GM10266 (cell line): ENCODE measurements around the gene LRRTM4.

ENCODE experiments used
- DNase-seq: peaks from one replicate; pipeline ENCODE4 v3.0.0; 2012; ENCODE audit errors: extremely low spot score
- TF ChIP-seq, protein P1 (sequence below): IDR thresholded peaks from 2 replicates; pipeline ENCODE4 v1.5.1; 2012; ENCODE audit warnings: mild to moderate bottlenecking, low read depth; ENCODE audit not compliant: control insufficient read depth, insufficient read depth; ENCODE audit errors: missing control alignments

LRRTM4 gene

DNA sequence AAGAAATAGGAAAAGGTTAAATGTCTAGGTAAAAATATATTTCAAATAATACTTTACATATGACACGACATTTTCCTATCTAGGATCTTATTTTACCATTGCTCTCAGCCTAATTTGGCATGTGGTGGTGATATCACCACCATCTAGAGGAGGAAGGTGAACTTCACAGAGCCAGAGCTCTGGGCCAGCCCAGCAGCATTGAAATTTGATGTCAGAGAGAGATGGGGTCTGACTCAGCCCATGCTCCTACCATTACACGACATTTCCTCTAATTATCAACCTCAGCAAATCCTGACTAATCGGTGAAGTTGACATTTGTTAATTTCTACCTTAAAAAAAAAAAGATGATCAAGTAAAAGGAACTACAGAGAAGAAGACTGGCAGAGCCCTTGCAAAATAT lies 42.3 kb downstream of the LRRTM4 start:
- no peak for DNase-seq
- TF ChIP-seq, protein P1, sequence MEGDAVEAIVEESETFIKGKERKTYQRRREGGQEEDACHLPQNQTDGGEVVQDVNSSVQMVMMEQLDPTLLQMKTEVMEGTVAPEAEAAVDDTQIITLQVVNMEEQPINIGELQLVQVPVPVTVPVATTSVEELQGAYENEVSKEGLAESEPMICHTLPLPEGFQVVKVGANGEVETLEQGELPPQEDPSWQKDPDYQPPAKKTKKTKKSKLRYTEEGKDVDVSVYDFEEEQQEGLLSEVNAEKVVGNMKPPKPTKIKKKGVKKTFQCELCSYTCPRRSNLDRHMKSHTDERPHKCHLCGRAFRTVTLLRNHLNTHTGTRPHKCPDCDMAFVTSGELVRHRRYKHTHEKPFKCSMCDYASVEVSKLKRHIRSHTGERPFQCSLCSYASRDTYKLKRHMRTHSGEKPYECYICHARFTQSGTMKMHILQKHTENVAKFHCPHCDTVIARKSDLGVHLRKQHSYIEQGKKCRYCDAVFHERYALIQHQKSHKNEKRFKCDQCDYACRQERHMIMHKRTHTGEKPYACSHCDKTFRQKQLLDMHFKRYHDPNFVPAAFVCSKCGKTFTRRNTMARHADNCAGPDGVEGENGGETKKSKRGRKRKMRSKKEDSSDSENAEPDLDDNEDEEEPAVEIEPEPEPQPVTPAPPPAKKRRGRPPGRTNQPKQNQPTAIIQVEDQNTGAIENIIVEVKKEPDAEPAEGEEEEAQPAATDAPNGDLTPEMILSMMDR = no peak

DNA sequence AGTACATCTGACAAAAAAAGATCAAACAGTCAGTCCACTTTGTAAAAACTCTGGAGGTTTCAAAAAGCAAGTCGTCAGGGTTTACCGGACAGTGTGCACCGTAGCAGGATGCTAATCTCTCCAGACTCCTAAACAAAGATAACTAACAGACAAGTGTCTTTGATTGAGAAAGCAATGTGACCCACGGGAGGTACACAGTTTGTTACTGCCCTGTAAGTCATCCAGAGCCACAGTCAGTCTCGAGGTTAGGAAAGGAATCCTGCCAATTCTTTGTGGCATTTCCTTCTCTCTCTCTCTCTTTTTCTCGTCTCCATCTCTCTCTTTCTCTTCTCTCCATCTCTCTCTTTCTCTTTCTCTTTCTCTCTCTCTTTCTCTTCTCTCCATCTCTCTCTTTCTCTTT lies 42.8 kb downstream of the LRRTM4 start:
- TF ChIP-seq, protein P1 = no peak

DNA sequence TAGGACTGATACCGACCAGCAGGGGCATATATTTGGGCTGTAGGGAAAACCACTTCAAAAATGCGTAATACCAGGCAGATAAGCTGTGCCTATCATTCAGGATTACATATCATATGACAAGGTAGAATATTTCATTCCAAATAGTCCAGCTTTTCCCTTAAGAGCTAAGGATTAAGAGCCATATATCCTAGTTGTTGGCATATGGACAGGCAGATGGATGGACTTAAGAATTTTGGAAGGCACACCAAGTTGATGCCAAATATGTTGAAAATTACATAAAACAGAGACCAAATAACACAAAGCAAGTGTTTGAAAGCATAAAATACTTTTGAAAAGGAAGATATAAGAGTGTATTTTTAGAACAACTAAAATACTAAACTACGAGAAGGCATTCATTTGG lies 52.1 kb downstream of the LRRTM4 start:
- TF ChIP-seq, protein P1 = no peak
- no peak for DNase-seq

More for the DNA sequence above, 42.8 kb downstream of the LRRTM4 start:
- no peak for DNase-seq

DNA sequence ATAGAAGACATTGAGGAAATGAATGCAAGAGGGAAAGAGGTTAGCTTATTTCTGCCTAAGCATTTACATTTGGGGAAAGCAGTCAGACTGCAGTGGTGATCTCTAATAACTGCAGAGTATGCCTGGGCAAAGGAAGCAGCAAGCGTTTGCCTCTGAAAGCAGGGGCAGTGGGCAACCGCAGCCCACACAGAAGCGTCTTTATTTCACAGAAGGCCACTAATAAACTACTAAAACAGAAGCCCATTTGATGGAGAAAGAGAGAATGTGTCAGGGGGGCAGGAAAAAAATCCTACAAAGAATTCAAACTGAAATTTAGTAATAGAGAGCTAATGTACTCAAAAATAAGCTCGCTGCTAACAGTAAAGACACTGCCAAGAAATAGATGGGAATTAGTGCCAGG lies 53.1 kb downstream of the LRRTM4 start:
- DNase-seq = no peak
- TF ChIP-seq, protein P1 = no peak

DNA sequence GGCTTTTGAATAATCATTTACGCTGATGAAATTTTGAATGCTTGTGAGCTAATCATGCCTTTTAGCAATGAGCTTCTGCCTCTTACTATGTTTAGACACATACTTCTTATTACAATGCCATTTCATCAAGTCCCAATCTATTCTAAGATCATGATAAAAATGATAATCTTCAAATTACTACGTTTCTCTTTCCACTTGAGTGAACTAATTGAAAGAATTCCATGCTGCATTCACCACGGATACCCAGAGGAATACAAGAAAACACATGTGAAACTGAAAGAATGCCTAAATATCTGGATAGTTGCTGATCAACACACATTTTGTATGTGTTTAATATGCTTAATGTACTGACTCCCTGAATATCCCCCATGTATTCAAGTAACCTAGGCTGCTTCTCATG lies 62.3 kb downstream of the LRRTM4 start:
- TF ChIP-seq, protein P1 = no peak
- DNase-seq = no peak

DNA sequence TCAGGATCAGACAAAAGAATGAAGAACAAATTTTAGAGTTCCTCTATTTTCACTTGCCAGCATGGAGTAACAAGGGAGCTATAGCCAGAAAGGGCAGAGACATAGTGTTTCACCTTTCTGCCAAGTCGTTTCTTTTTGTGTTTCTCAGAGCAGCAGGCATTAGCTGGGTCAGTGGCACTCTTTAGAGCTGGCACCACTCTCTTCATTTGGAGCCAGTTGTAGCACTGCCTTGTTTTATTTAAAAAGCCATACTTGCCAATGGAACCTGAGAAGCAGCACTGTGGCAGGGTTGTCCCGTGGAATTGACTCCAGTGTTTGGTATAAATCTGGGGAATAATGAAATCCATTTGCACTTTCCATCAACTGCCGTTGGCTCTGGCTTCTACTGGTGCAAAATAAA lies 64.0 kb downstream of the LRRTM4 start:
- TF ChIP-seq, protein P1 = no peak
- DNase-seq = no peak

DNA sequence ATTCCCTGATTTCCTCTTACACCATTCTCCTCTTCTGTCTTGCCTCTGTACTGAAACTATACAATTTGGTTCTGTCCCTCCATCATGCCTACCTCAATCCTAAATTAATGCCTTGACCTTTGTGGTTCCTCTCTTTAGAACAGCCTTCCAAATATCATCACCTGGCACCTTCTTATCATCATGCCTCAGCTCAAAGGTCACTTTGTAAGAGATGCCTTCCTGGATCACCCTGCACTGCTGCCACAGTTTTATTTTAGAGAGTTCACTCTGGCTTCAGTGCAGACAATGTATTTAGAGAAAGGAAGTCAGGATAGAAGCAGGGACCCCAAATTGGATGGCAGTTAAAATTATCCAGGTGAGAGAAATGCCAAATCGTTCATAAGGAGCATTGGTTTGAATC lies 64.5 kb downstream of the LRRTM4 start:
- DNase-seq = no peak
- TF ChIP-seq, protein P1 = no peak
